ENCODE data around the gene STMP1.

DNA sequence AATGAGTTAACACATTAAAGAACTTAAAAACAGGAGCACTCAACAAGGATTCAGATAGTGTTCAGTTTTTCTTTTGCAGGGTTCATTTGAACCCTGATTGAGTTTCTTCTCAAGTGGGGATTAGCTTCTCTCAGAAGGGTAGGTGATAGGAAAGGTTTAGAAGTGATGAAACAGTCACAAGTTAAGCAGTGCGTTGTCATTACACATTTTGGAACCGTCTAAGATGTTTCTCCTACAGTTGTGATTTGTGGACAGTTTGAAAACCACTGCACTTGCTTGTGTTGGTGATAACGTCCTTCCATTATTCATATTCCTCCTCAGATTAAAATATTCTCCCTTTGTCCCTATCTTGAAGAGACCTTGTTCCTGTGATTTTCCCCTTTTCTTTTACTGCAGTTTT lies 2.7 kb downstream of the STMP1 start:
- TF ChIP-seq POLR2AphosphoS5 (IDR thresholded peaks at IDR 0.05; ENCODE audit: low read depth, low read length): no peak
- no peak for TF ChIP-seq TAF1 (IDR thresholded peaks at IDR 0.05; ENCODE audit: borderline replicate concordance, low read depth, low read length)

All from GM12892 (cell line).